HepG2 (cell line): Measurements from ENCODE around the gene AFDN. TPM values are rescaled to one million over a fixed set of nuclear protein-coding genes. Genes with fewer than 3 reads are reported as not detected.
A peak's percentile ranks its signal among the peaks of the same experiment; 100 is the strongest.

Experiments
- ARNT2 ChIP-seq: sonication (generic); formaldehyde crosslinking; IDR thresholded peaks from 2 replicates; pipeline ENCODE4 v1.8.0; 2022; ENCODE audit warnings: mild to moderate bottlenecking, low read depth, missing genetic modification reagents, moderate library complexity
- GZF1 ChIP-seq: sonication (generic); formaldehyde crosslinking; IDR thresholded peaks from 2 replicates; pipeline ENCODE4 v1.5.1; 2020; ENCODE audit warnings: mild to moderate bottlenecking, missing genetic modification reagents
- HNRNPLL ChIP-seq: fragments of 200-400 bp; formaldehyde crosslinking; IDR thresholded peaks from 2 replicates; pipeline ENCODE4 v1.6.1; 2017; ENCODE audit warnings: mild to moderate bottlenecking, low read depth, low read length; ENCODE audit not compliant: poor library complexity, severe bottlenecking
- JDP2 ChIP-seq: sonication (generic); formaldehyde crosslinking; IDR thresholded peaks from 2 replicates; pipeline ENCODE4 v1.8.1; 2022; ENCODE audit warnings: missing genetic modification reagents, borderline replicate concordance
- KDM5A ChIP-seq: fragments of 200-600 bp; sonication (generic); IDR thresholded peaks from 2 replicates; pipeline ENCODE4 v1.7.0; 2018; ENCODE audit warnings: antibody characterized with exemption, mild to moderate bottlenecking, low read length, borderline replicate concordance
- MED1 ChIP-seq: sonication (generic); formaldehyde crosslinking; IDR thresholded peaks from 2 replicates; pipeline ENCODE4 v1.4.0; 2020; ENCODE audit warnings: missing genetic modification reagents
- MXI1 ChIP-seq: IDR thresholded peaks from 3 replicates; pipeline ENCODE4 v1.6.1; 2012; ENCODE audit warnings: low read depth, low read length, inconsistent platforms, borderline replicate concordance
- RARG ChIP-seq: sonication (generic); formaldehyde crosslinking; IDR thresholded peaks from 2 replicates; pipeline ENCODE4 v1.4.0; 2020; ENCODE audit warnings: low read depth, mild to moderate bottlenecking, missing genetic modification reagents
- RFX5 ChIP-seq: IDR thresholded peaks from 2 replicates; pipeline ENCODE4 v1.6.1; 2011; ENCODE audit warnings: low read depth, low read length, improper control_type of control experiment
- ZNF432 ChIP-seq: sonication (generic); formaldehyde crosslinking; IDR thresholded peaks from 2 replicates; pipeline ENCODE4 v1.5.0; 2020; ENCODE audit warnings: missing genetic modification reagents, mild to moderate bottlenecking, borderline replicate concordance
- polyA plus RNA-seq, 8 experiments: library from polyadenylated mRNA; depleted of rRNA in 3 of 8; stranded (reverse) in 7 of 8; unstranded in 1 of 8; fragments of >200 nt; fragmentation: Illumina TruSeq in 4 of 8; extraction: Trizol in 4 of 8; gene quantifications; 2 replicates each; pipeline versions ENCODE4 v1.2.1 to v1.2.3, GENCODE V29; 2011 to 2016; ENCODE audit warnings: low read depth in 4 of 8, missing spikeins in 1 of 8, mixed read lengths in 1 of 8; ENCODE audit not compliant: insufficient read depth in 1 of 8
- total RNA-seq, 5 experiments: library from RNA; depleted of rRNA; stranded (reverse); fragments of >200 nt; fragmentation: Illumina TruSeq; extraction: Trizol; gene quantifications; 2 replicates each; pipeline ENCODE4 v1.2.3, GENCODE V29; 2016; ENCODE audit warnings: low read depth in 1 of 5
- TF ChIP-seq, protein P1 (sequence below): sonication (generic); formaldehyde crosslinking; IDR thresholded peaks from 2 replicates; pipeline ENCODE4 v1.4.0; 2020; ENCODE audit warnings: missing genetic modification reagents
- TF ChIP-seq, protein P2 (sequence below): sonication (generic); formaldehyde crosslinking; IDR thresholded peaks from 2 replicates; pipeline ENCODE4 v1.5.1; 2020; ENCODE audit warnings: mild to moderate bottlenecking, missing genetic modification reagents, moderate library complexity
- TF ChIP-seq, protein P3 (sequence below): sonication (generic); formaldehyde crosslinking; IDR thresholded peaks from 2 replicates; pipeline ENCODE4 v1.4.0; 2020; ENCODE audit warnings: missing genetic modification reagents
- TF ChIP-seq, protein P4 (sequence below): sonication (generic); formaldehyde crosslinking; IDR thresholded peaks from 2 replicates; pipeline ENCODE4 v1.4.0; 2020; ENCODE audit warnings: missing genetic modification reagents
- TF ChIP-seq, protein P5 (sequence below): sonication (generic); formaldehyde crosslinking; IDR thresholded peaks from 2 replicates; pipeline ENCODE4 v1.5.0; 2020; ENCODE audit warnings: missing genetic modification reagents
- TF ChIP-seq, protein P6 (sequence below): sonication (generic); formaldehyde crosslinking; IDR thresholded peaks from 2 replicates; pipeline ENCODE4 v1.9.0; 2021; ENCODE audit warnings: missing genetic modification reagents, borderline replicate concordance

AFDN gene
- total and polyA plus RNA-seq, 2 of the 13 experiments (the other 11 are each of a cell fraction or from before 2014, with no cell fraction given): 136 to 151 TPM

DNA sequence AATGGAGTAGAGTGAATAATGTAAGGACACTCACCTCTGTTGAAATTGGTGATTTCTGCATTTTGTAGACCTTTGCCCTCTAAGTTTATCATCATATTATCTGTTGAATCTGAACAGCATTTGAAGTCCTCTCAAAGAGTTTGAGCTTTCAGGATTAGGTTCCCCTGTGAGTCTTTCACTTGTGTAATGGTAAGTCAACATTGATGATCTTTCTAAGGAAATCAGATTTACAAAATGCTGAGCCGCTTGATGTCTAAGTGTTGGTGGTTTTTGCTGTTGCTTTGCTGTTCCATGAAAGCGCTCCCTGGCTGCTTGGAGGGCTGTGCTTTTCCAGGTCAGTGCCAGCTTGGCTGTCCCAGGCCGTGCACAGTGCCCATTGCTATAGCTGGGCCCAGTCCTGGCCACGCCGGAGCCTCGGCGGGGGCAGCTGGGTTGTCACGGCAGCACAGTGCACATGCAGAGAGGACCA is 136.9 kb downstream of the AFDN start (continued):
- TF ChIP-seq, protein P1, sequence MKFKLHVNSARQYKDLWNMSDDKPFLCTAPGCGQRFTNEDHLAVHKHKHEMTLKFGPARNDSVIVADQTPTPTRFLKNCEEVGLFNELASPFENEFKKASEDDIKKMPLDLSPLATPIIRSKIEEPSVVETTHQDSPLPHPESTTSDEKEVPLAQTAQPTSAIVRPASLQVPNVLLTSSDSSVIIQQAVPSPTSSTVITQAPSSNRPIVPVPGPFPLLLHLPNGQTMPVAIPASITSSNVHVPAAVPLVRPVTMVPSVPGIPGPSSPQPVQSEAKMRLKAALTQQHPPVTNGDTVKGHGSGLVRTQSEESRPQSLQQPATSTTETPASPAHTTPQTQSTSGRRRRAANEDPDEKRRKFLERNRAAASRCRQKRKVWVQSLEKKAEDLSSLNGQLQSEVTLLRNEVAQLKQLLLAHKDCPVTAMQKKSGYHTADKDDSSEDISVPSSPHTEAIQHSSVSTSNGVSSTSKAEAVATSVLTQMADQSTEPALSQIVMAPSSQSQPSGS: peak; percentile 66
- TF ChIP-seq, protein P2, sequence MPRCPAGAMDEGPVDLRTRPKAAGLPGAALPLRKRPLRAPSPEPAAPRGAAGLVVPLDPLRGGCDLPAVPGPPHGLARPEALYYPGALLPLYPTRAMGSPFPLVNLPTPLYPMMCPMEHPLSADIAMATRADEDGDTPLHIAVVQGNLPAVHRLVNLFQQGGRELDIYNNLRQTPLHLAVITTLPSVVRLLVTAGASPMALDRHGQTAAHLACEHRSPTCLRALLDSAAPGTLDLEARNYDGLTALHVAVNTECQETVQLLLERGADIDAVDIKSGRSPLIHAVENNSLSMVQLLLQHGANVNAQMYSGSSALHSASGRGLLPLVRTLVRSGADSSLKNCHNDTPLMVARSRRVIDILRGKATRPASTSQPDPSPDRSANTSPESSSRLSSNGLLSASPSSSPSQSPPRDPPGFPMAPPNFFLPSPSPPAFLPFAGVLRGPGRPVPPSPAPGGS: no peak
- TF ChIP-seq, protein P3, sequence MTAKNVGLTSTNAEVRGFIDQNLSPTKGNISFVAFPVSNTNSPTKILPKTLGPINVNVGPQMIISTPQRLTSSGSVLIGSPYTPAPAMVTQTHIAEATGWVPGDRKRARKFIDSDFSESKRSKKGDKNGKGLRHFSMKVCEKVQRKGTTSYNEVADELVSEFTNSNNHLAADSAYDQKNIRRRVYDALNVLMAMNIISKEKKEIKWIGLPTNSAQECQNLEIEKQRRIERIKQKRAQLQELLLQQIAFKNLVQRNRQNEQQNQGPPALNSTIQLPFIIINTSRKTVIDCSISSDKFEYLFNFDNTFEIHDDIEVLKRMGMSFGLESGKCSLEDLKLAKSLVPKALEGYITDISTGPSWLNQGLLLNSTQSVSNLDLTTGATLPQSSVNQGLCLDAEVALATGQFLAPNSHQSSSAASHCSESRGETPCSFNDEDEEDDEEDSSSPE: peak; percentile 25; the same call in 1 of the 2 replicates
- TF ChIP-seq, protein P4, sequence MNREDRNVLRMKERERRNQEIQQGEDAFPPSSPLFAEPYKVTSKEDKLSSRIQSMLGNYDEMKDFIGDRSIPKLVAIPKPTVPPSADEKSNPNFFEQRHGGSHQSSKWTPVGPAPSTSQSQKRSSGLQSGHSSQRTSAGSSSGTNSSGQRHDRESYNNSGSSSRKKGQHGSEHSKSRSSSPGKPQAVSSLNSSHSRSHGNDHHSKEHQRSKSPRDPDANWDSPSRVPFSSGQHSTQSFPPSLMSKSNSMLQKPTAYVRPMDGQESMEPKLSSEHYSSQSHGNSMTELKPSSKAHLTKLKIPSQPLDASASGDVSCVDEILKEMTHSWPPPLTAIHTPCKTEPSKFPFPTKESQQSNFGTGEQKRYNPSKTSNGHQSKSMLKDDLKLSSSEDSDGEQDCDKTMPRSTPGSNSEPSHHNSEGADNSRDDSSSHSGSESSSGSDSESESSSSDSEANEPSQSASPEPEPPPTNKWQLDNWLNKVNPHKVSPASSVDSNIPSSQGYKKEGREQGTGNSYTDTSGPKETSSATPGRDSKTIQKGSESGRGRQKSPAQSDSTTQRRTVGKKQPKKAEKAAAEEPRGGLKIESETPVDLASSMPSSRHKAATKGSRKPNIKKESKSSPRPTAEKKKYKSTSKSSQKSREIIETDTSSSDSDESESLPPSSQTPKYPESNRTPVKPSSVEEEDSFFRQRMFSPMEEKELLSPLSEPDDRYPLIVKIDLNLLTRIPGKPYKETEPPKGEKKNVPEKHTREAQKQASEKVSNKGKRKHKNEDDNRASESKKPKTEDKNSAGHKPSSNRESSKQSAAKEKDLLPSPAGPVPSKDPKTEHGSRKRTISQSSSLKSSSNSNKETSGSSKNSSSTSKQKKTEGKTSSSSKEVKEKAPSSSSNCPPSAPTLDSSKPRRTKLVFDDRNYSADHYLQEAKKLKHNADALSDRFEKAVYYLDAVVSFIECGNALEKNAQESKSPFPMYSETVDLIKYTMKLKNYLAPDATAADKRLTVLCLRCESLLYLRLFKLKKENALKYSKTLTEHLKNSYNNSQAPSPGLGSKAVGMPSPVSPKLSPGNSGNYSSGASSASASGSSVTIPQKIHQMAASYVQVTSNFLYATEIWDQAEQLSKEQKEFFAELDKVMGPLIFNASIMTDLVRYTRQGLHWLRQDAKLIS (CRISPR knock-in tag): no peak
- TF ChIP-seq, protein P5, sequence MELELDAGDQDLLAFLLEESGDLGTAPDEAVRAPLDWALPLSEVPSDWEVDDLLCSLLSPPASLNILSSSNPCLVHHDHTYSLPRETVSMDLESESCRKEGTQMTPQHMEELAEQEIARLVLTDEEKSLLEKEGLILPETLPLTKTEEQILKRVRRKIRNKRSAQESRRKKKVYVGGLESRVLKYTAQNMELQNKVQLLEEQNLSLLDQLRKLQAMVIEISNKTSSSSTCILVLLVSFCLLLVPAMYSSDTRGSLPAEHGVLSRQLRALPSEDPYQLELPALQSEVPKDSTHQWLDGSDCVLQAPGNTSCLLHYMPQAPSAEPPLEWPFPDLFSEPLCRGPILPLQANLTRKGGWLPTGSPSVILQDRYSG (CRISPR knock-in tag): no peak
- TF ChIP-seq, protein P6, sequence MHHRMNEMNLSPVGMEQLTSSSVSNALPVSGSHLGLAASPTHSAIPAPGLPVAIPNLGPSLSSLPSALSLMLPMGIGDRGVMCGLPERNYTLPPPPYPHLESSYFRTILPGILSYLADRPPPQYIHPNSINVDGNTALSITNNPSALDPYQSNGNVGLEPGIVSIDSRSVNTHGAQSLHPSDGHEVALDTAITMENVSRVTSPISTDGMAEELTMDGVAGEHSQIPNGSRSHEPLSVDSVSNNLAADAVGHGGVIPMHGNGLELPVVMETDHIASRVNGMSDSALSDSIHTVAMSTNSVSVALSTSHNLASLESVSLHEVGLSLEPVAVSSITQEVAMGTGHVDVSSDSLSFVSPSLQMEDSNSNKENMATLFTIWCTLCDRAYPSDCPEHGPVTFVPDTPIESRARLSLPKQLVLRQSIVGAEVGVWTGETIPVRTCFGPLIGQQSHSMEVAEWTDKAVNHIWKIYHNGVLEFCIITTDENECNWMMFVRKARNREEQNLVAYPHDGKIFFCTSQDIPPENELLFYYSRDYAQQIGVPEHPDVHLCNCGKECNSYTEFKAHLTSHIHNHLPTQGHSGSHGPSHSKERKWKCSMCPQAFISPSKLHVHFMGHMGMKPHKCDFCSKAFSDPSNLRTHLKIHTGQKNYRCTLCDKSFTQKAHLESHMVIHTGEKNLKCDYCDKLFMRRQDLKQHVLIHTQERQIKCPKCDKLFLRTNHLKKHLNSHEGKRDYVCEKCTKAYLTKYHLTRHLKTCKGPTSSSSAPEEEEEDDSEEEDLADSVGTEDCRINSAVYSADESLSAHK (CRISPR knock-in tag): no peak
- no peak for TF ChIP-seq GZF1 (CRISPR knock-in tag)
- TF ChIP-seq ZNF432: no peak
- TF ChIP-seq JDP2: no peak
- TF ChIP-seq RARG (CRISPR knock-in tag): 0 out of 2 replicates have a peak, but pooled peaks have one; percentile 60
- peak; percentile 87 for TF ChIP-seq MED1 (CRISPR knock-in tag)
- TF ChIP-seq KDM5A: no peak
- TF ChIP-seq MXI1: no peak
- TF ChIP-seq HNRNPLL: peak; percentile 31
- TF ChIP-seq RFX5: no peak
- TF ChIP-seq ARNT2 (CRISPR knock-in tag): no peak
